CD14-positive monocyte (primary cell): Measurements from ENCODE around the gene SLC35G2. TPM values are rescaled to one million over a fixed set of nuclear protein-coding genes. Genes with fewer than 3 reads are reported as not detected.
A peak's percentile ranks its signal among the peaks of the same experiment; 100 is the strongest.

Source experiments
- DNase-seq, 3 donors: peaks; one replicate each; pipeline ENCODE4 v3.0.0-alpha.2; 2011 to 2022
- H2AFZ ChIP-seq: 2 replicates; pipeline ENCODE4 v1.6.0; 2012; ENCODE audit warnings: mild to moderate bottlenecking, low read depth, low read length, inconsistent platforms; ENCODE audit not compliant: insufficient read depth, poor library complexity, severe bottlenecking
- H3K27ac ChIP-seq, 2 donors: 1 replicate in 1 of 2; 2 replicates in 1 of 2; pipeline ENCODE4 v1.5.1; 2012 to 2013; ENCODE audit warnings: low read length in 2 of 2, control low read depth in 1 of 2, inconsistent platforms in 1 of 2, low read depth in 1 of 2, mild to moderate bottlenecking in 1 of 2
- H3K27me3 ChIP-seq, 2 donors: one replicate each; pipeline versions ENCODE4 v1.6.0 to v1.6.1; 2011 to 2013; ENCODE audit warnings: low read length in 2 of 2; ENCODE audit not compliant: control insufficient read depth in 2 of 2, insufficient read depth in 2 of 2
- H3K36me3 ChIP-seq, 2 donors: replicated peaks in 1 of 2; 1 replicate in 1 of 2; 2 replicates in 1 of 2; pipeline versions ENCODE4 v1.5.1 to v1.6.1; 2012 to 2013; ENCODE audit warnings: low read length in 2 of 2, control low read depth in 1 of 2, inconsistent platforms in 1 of 2, mild to moderate bottlenecking in 1 of 2; ENCODE audit not compliant: insufficient read depth in 2 of 2, control insufficient read depth in 1 of 2
- H3K4me1 ChIP-seq, 2 donors: 1 replicate in 1 of 2; 2 replicates in 1 of 2; pipeline versions ENCODE4 v1.5.1 to v1.6.1; 2012 to 2013; ENCODE audit warnings: low read length in 2 of 2, control low read depth in 1 of 2, inconsistent platforms in 1 of 2, mild to moderate bottlenecking in 1 of 2, moderate library complexity in 1 of 2; ENCODE audit not compliant: insufficient read depth in 2 of 2, control insufficient read depth in 1 of 2
- H3K4me2 ChIP-seq: replicated peaks from 2 replicates; pipeline ENCODE3; 2012; ENCODE audit warnings: low read length, moderate library complexity, mild to moderate bottlenecking; ENCODE audit not compliant: poor library complexity, severe bottlenecking; ENCODE audit errors: extremely low read depth
- H3K4me3 ChIP-seq, 3 experiments: fragments of 200-600 bp in 1 of 3; sonication (generic) in 1 of 3; replicated peaks in 1 of 3; 1 replicate in 2 of 3; 2 replicates in 1 of 3; pipeline ENCODE4 v1.5.1; 2011 to 2013; ENCODE audit warnings: low read length in 3 of 3, mild to moderate bottlenecking in 3 of 3, control low read depth in 2 of 3, low read depth in 2 of 3, inconsistent platforms in 1 of 3, moderate library complexity in 1 of 3
- H3K79me2 ChIP-seq: 2 replicates; pipeline ENCODE4 v1.6.0; 2012; ENCODE audit warnings: mild to moderate bottlenecking, control low read depth, inconsistent platforms, low read length, moderate library complexity; ENCODE audit not compliant: insufficient read depth
- H3K9ac ChIP-seq: 2 replicates; pipeline ENCODE4 v1.6.0; 2017; ENCODE audit warnings: low read length, mild to moderate bottlenecking; ENCODE audit not compliant: insufficient read depth, poor library complexity, severe bottlenecking
- H3K9me3 ChIP-seq, 2 donors: replicated peaks in 1 of 2; 1 replicate in 1 of 2; 2 replicates in 1 of 2; pipeline versions ENCODE4 v1.5.1 to v1.6.1; 2012 to 2013; ENCODE audit warnings: low read length in 2 of 2, control low read depth in 1 of 2; ENCODE audit not compliant: control insufficient read depth in 1 of 2, insufficient read depth in 1 of 2
- H4K20me1 ChIP-seq: 2 replicates; pipeline ENCODE4 v1.6.0; 2012; ENCODE audit warnings: mild to moderate bottlenecking, low read length, control low read depth, moderate library complexity; ENCODE audit not compliant: insufficient read depth
- H3K27ac Mint-ChIP-seq, 7 donors: one replicate each; pipeline ENCODE4 v1.8.0; 2020; ENCODE audit warnings: mild to moderate bottlenecking in 7 of 7, mixed read lengths in 7 of 7, moderate library complexity in 6 of 7, inconsistent platforms in 2 of 7
- H3K27me3 Mint-ChIP-seq, 3 donors: one replicate each; pipeline ENCODE4 v1.8.0; 2021 to 2022; ENCODE audit warnings: low read depth in 3 of 3, mild to moderate bottlenecking in 3 of 3, mixed read lengths in 3 of 3, moderate library complexity in 3 of 3, inconsistent platforms in 1 of 3
- H3K36me3 Mint-ChIP-seq, 2 donors: one replicate each; pipeline ENCODE4 v1.8.0; 2020; ENCODE audit warnings: mixed read lengths in 2 of 2, inconsistent platforms in 1 of 2, mild to moderate bottlenecking in 1 of 2
- H3K4me1 Mint-ChIP-seq: one replicate; pipeline ENCODE4 v1.8.0; 2020; ENCODE audit warnings: mild to moderate bottlenecking, mixed read lengths
- H3K4me3 Mint-ChIP-seq, 2 donors: one replicate each; pipeline ENCODE4 v1.8.0; 2020; ENCODE audit warnings: mild to moderate bottlenecking in 2 of 2, mixed read lengths in 2 of 2, moderate library complexity in 1 of 2
- H3K9me3 Mint-ChIP-seq, 7 donors: one replicate each; pipeline ENCODE4 v1.8.0; 2020 to 2022; ENCODE audit warnings: mixed read lengths in 7 of 7, mild to moderate bottlenecking in 6 of 7, moderate library complexity in 6 of 7, inconsistent platforms in 2 of 7
- WGBS: methylation state at CpG from one replicate; pipeline ENCODE4 v1.1.5; 2013; ENCODE audit warnings: missing lambda C conversion rate; ENCODE audit not compliant: insufficient coverage; 5-methylcytosine and 5-hydroxymethylcytosine counted together
- intact Hi-C, 2 donors: fragments of 100-400 bp; cut with micrococcal nuclease; formaldehyde crosslinking; loops; one replicate each; pipeline versions ENCODE4 v1.15.0 to v1.15.1; 2023
- polyA plus RNA-seq, 3 donors: library from polyadenylated mRNA; depleted of rRNA in 1 of 3; unstranded in 2 of 3; stranded (reverse) in 1 of 3; fragments of 300-500 nt in 2 of 3; fragments of >200 nt in 1 of 3; fragmentation: Illumina TruSeq in 2 of 3; gene quantifications; 1 replicate in 2 of 3; 2 replicates in 1 of 3; pipeline ENCODE4 v1.2.3, GENCODE V29; 2012 to 2021
- TF ChIP-seq, protein P1 (sequence below): fragments of 200-600 bp; IDR thresholded peaks from one replicate; pipeline ENCODE4 v1.8.0; 2022; ENCODE audit warnings: antibody characterized with exemption, mild to moderate bottlenecking

SLC35G2 gene
- polyA plus RNA-seq, 3 donors: not detected

DNA sequence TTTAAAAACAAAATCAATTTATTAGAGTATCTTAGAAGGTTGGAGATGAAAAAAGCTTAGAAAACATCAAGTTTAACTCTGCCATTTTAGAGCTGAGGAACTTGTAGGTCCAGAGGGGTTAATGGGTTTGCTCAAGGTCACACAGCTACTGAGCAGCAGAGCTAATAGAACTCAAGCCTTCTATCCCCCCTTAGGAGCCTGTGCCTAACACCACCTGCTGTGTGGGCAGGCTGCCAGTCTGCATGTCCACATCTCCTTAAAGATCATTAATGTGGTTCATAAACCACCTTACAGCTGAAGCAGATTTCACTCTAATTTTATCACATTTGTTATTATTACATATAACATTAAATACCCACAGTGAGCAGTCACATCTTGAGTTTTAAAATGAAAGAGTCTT, 14.1 kb upstream of the SLC35G2 start:
- no peaks in the 10 kb centered on the region for H3K27me3 ChIP-seq
- Mint-ChIP-seq H3K4me1 (peaks cover 8% of the 10 kb centered on the region), H3K9me3 (no peaks in the 10 kb centered on the region), H3K36me3 (no peaks in the 10 kb centered on the region), H3K4me3 (no peak overlapping the region), H3K27me3 (no peaks in the 10 kb centered on the region), H3K27ac (peak overlapping the region in 1 of 7 donors; percentile 33)
- no peak overlapping the region for H3K4me2 ChIP-seq
- H2AFZ ChIP-seq: peak overlapping the region; percentile 51
- TF ChIP-seq, protein P1, sequence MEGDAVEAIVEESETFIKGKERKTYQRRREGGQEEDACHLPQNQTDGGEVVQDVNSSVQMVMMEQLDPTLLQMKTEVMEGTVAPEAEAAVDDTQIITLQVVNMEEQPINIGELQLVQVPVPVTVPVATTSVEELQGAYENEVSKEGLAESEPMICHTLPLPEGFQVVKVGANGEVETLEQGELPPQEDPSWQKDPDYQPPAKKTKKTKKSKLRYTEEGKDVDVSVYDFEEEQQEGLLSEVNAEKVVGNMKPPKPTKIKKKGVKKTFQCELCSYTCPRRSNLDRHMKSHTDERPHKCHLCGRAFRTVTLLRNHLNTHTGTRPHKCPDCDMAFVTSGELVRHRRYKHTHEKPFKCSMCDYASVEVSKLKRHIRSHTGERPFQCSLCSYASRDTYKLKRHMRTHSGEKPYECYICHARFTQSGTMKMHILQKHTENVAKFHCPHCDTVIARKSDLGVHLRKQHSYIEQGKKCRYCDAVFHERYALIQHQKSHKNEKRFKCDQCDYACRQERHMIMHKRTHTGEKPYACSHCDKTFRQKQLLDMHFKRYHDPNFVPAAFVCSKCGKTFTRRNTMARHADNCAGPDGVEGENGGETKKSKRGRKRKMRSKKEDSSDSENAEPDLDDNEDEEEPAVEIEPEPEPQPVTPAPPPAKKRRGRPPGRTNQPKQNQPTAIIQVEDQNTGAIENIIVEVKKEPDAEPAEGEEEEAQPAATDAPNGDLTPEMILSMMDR: no peak
- DNase-seq: no peak
- H3K9ac ChIP-seq: no peak overlapping the region
- H3K36me3 ChIP-seq: no peaks in the 10 kb centered on the region
- no peak overlapping the region for H3K27ac ChIP-seq
- no peaks in the 10 kb centered on the region for H3K79me2 ChIP-seq
- intact Hi-C loops: no loop called here
- no peaks in the 10 kb centered on the region for H3K4me1 ChIP-seq
- no peak overlapping the region for H3K4me3 ChIP-seq
- H3K9me3 ChIP-seq: no peaks in the 10 kb centered on the region
- H4K20me1 ChIP-seq: no peaks in the 10 kb centered on the region

DNA sequence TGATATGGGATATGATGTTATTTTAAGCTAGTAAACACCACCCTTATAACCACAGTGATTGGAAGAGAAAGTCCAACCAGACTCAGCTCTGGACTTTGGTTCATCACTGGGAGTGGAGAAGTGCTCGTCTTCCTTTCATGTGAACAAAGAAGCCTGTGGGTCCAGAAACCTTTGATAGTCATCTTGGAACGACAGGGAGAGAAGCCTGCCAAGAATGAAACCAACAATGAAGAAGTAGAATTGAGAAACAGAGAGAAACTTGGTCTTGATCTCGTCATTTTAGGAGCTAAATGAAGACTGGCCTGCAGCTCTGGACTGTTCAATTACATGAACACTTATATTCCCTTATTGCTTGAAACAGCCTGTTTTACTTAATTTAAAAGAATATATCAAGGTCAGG, 13.1 kb upstream of the SLC35G2 start:
- no peak overlapping the region for H3K4me3 ChIP-seq
- H3K9me3 ChIP-seq: no peaks in the 10 kb centered on the region
- no peaks in the 10 kb centered on the region for H3K27me3 Mint-ChIP-seq
- peak overlapping the region in 1 of 7 donors; percentile 4 for H3K27ac Mint-ChIP-seq
- no peak overlapping the region for H3K9ac ChIP-seq
- no peaks in the 10 kb centered on the region for H3K36me3 ChIP-seq
- WGBS: 39% methylated on average over 2 of the region's 3 CpGs
- no peak overlapping the region for H3K27ac ChIP-seq
- no peak overlapping the region for H3K4me2 ChIP-seq
- TF ChIP-seq, protein P1: no peak
- H3K4me1 Mint-ChIP-seq: peaks cover 8% of the 10 kb centered on the region
- H4K20me1 ChIP-seq: no peaks in the 10 kb centered on the region
- no peak for DNase-seq
- H3K4me3 Mint-ChIP-seq: no peak overlapping the region
- no peaks in the 10 kb centered on the region for H3K36me3 Mint-ChIP-seq
- no peaks in the 10 kb centered on the region for H3K79me2 ChIP-seq
- peak overlapping the region; percentile 51 for H2AFZ ChIP-seq
- no peaks in the 10 kb centered on the region for H3K9me3 Mint-ChIP-seq
- H3K27me3 ChIP-seq: no peaks in the 10 kb centered on the region
- intact Hi-C loops: no loop called here
- H3K4me1 ChIP-seq: no peaks in the 10 kb centered on the region
